Stimulated activated CD4-positive, alpha-beta T cell treated with anti-CD3 and anti-CD28 coated beads, Interleukin-4, amount 100 ng/mL, for 24 hours (primary cell): ENCODE results near the gene COL5A2.

Experiments
- DNase-seq: peaks from one replicate; pipeline ENCODE4 v3.0.0-alpha.2; 2020

The COL5A2 gene

DNA sequence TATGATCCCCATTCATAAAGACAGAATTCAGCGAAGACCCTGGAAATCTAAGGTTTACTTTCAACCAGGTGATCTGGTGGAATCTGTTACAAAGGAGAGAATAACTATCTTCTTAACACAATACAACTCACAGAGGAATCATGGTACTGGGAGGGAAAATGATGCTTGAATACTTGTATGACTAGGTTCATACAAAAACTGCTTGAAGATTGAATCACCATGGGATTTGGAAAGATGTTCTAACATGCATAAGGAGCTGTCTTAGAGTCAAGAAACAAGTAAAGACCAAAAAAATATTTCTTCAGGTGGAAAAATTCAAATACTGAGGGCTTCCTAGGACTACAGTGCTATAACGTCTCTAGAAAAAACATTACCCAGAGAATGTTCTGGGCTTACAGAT lies 32.2 kb downstream of the COL5A2 start:
- no peak for DNase-seq

DNA sequence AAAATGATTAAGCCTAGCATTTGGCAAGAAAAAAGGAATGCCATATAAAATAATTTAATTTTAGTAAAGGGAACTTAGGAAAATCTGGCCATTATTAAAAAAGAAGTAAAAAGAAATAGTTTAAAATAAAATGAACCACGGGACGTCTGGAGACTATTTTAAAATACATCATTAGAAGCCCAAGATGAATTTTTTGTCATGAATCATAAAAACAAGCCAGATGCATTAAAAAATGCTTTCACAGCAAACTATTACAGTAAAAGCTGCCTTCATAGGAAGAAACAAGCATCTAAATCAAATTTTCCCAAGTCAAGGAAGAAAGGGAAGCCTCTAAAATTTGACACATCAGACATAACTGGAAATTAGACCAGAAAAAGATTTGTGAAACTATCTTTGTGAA lies 33.0 kb downstream of the COL5A2 start:
- no peak for DNase-seq

DNA sequence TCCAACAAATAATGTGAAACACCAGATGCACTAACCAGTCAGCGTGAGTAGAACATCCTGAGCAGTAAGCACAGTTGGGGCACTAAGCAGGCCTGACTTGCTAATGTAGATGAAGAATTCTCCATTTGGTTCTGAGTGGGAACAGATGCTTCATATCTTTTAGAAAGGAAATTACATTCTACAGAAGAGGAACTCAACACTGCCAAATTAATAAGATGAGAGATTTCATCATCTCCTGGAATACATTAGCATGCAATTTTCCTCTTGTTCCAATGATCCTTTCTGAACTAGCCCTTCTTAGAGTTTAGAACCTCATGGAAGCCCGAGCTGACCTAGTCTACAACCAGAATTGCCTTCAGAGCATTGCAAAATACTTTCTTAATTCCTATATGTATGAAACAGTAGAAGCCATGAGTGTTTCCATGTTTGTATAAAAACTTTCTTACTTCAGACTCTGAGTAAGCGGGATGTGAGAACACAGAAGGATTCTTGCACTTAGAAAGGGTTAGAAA lies 34.8 kb downstream of the COL5A2 start:
- DNase-seq, result no peak

DNA sequence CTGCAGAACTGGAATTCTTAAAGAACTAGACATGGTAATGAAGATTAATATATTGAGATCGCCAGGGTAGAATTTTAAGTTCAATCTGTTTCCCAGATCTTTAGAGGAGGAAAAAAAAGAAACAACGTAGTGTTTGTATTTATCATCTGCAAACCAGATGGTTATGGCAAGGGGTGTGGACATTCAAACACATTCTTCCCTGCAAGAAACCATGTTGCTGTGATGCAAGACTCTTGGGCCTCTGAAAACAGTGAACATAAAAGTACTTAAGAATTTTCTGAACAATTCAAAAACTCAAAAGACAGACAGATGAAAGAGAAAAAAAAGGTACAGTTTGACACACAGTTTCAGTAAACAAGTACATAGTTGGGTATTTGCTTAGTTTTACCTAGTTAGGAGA lies 35.6 kb downstream of the COL5A2 start:
- no peak for DNase-seq

DNA sequence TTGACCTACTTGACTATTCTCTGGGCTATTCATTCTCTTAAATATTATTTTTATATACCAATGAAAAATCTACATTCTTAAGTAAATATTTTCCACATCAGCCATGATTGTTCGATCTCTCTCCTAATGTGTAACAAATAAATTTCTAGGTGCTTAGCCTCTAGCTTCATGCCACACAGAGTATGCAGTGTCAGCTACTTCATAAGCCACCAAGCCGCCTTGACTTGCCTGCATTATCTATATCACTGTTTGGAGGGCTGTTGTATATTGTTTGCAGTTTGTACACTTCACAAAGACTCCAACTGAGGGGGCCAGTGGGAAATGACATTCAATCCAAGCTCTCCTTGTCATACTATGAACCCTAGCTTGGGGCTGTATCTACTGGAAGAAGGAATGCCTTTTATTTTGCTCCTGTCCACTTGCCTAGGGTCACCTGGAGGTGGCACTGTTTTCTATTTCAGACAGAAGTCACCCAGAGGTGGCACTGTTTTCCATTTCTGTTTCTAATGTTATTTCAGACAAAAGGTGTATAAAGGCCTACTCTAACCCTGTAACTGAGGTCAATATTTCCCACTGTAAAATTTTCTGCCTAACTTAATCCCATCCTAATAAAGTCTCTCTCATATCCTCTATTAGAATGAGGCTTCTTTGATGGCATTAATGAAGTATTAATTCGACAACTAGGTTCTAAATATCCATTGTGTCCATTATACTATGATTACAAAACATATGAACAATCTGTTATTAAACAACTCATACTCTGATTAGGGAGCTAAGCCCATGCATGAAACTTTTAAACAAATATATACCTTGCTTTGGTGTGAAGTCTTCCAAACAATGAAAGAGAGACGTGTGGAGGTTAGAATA lies 36.4 kb downstream of the COL5A2 start:
- peak; percentile 57 for DNase-seq

DNA sequence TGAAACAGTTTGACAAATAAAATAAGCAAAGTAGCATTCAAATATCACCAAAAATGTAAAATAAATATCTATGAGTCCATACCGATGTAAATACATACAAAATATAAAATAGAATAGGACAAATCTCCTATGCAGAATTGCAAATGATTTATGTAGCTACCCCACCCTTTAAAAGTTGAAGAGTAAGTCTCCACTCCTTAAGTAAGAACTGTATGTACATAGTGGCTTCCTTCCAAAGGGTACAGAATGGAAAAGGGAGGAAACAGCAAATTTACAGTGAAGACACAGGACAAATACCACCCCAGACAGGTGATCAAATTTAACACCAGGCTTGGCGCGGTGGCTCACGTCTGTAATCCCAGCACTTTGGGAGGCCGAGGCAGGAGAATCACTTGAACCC lies 40.8 kb downstream of the COL5A2 start:
- DNase-seq, result no peak

DNA sequence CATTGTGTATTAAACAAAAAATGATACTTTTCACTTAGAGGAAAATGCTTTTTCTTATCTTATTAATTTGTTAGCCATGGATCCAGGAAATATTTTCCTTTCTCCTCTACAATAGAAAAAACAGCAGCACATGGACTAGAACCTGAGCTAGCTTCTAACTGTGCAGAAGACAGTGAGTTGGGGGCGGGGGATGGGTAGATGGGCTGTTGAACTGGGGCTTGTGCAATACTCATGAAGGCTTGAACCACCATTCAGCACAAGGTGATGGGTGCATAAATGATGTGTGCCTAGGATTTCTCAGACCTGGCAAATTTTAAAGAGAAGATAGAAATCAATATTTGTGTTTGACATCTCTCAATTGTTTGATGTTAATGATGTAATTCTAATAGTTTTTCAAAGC lies 42.0 kb downstream of the COL5A2 start:
- no peak for DNase-seq

DNA sequence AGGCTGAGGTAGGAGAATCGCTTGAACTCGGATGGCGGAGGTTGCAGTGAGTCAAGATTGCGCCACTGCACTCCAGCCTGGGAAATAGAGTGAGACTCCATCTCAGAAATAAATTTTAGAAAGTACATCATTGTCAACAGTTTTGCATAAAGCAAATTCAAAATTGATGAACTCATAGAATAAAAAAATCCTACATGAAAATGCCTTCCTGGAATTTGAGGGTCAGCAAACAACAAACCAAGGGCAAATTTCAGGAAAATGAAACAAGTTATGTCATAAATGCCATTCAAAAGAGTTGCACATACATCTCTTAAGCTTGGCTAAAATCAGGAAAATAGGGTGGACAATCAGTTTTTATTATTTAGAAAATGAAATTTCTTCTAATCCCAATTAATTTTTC lies 45.1 kb downstream of the COL5A2 start:
- no peak for DNase-seq

DNA sequence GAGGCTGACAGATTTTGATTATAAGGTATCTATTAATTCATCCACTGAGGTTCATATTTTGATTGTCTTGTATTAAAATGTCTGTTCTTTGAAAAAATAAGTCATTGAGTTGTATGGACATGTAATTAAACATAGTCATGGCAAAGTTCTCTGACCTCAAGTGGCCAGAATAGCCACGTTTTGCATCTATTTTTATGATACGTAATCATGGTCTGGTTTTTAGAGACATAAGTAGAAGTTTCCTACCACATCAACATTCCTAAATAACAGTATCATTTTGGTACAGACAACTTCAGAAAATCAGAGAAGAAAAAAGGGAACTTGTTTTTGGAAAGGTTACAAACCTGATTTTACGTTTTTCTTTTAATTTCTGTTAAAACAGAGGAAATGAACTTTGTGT lies 47.6 kb downstream of the COL5A2 start:
- no peak for DNase-seq

DNA sequence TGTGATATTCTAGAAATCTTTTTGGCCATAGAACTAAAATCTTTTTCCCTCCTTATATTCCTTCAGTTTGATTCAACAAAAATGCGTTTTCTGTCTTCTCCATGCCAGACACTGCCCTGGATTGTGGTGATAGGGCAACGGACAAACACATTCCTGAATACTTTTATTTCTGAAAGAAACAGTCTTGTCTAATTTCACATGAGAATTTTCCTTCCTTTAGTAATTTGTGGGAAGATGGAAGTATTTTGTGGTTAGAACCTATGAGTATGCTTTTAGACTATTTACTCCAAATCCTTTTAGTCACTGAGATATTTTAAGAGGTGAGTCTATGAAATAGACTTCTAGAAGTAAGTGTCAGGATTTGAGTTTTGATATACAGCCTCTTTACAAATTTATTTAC lies 49.6 kb downstream of the COL5A2 start:
- DNase-seq, result no peak

DNA sequence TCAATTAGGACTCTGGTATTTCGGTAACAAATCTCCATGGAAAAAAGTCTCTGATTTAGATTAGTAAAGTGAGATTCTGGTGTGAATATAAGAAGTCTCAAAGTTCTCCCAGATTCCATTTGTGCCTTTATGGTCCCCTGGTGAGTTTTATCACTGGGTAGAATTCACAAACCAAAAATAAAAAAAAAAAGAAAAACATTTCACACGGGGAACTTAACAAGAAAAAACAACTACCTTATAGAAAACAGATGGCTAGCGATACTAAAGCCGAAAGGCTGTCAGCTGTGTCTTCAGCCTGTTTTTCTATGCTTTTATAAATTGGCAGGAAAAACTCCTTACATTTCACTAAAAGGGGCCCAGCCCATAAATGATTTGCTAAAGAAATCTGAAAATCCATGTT lies 50.6 kb downstream of the COL5A2 start:
- no peak for DNase-seq

DNA sequence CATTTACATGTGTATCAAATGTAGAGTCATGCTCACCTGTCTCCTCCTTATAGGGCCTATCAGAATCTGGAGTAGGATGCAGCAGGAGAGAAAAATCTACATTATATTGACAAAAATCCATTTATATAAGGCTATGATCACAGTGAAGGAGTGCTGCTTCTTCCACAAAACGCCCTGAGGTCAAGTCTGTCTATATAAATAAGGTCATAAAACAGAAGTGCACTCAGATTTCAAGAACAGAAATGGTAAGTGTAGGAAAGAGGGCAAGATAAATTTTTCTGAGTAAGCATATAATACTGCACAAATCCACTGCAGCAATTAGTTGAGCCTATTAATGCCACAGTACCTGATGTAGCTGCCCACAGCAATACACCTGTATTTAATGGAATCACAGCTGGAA lies 51.8 kb downstream of the COL5A2 start:
- no peak for DNase-seq

DNA sequence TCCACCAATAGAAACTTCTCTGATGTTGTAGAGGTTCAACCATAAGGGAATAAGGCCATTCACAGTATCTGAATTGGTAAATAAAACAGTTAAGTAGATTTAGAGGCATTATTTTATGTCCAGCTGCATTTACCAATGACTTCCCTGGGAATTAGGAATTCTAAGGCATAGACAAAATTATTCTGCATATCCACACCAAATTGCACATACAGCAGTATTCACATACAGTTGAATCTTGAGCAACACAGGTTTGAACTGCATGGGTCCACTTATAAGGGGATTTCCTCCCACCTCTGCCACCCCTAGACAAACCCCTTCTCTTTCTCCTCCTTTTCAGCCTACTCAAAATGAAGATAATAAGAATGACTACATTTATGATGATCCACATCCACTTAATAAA lies 54.4 kb downstream of the COL5A2 start:
- no peak for DNase-seq

DNA sequence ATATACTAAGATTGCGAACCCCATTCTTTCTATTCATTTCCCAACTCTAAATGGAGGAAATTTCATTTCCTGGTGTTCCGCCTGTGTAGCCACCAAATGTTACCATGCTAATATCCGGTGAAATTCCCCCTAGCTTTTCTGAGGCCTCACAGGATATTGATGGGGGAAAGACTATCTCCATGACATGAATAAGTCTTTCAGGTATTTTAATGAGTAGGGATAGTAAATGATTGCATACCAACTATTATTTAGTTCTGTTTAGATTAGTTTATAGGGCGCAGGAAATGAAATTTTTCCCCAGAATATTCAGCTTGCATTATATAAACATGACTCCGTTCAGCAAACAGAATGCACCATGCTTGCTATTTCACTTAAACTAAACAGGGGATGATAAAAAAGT lies 55.4 kb downstream of the COL5A2 start:
- DNase-seq, result no peak

DNA sequence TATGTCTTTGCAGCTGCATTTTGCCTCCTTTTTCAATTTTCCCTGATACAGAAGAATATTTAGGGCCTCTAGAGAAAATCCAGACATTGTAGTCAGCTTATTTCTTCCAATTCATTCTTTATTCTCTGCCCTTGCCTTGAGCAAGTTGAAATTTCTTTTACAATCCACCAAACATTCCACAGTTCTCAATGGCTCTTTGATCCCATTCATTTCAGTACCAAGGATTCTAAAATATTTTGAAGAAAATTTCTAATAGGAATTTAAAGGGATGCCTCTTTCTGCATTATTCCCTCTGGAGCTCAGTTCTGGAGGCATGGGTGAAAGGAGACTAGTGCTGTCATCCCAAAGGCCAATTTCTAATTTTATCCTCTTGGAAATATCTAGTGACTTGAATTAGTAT lies 61.2 kb downstream of the COL5A2 start:
- no peak for DNase-seq

DNA sequence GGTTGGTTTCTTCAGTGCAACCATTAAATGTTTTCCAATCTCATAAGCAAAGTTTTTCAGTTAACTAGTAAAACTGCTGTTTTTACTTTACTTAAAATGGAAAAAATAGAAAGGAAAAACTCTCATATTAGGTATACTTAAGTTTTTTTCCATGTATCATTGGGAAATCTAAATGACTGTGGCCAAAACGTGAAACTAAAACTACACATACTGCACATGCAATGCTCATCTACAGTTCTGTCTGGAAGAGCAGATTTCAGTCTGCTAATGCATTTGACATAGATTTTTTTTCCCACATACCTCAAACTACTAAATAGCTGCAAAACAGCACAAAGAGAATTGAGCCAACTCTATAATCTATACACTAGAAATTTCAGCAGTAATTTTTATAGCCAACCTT lies 62.6 kb downstream of the COL5A2 start:
- DNase-seq, result no peak

DNA sequence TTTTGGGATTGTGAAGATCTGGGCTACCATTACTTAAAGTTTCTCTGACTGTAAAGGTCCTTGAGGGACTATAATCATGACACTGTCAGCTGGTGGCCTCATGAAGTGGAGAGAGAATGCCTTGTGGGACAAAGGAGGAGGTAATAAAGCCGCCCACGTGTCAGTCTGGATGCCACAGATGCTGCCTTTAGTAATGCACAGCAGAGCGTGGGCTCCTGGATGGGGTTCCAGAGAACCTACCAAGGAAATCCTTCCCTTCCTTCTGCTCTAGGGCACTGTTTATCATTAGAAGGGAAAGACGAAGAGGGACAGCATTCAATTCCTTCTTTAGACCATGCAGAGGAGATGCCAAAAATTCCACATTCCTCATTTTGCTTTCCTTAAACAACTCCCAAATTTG lies 63.5 kb downstream of the COL5A2 start:
- DNase-seq, result no peak

DNA sequence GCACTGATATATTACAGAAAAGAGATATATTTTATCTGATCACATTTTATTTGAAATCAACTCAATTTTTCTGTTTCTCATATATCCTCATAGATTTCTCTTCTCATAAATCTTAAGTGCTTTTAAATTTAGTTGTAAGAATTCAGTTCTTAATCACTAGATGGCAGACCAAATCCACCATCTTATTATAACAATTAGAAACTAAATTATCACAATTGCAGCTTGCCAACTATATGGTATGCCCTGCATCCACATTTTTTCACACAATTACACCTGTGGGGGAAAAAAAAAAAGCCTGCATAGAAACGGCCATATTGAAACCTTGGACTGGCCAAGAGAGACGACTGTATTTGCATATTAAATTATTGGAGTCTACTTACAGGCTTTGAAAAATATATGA lies 64.4 kb downstream of the COL5A2 start:
- no peak for DNase-seq

DNA sequence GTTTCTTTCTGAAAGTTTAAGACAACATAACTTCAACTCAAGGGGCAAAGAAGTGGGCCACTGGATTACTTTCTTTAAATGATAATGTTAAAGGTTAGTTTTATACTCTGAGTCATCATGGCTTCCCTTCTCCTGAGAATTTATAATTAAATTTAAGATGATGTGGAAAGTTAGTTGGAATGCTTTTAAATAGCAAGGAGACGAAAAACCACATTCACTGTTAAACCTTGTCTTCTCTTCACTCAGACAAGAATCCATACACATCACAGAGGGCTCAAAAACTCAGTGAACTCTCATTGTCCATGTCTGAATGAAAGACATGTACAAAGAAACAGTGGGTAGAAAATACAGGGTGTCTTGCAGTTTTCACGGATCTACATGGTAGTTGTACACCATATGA lies 65.6 kb downstream of the COL5A2 start:
- DNase-seq, result no peak

DNA sequence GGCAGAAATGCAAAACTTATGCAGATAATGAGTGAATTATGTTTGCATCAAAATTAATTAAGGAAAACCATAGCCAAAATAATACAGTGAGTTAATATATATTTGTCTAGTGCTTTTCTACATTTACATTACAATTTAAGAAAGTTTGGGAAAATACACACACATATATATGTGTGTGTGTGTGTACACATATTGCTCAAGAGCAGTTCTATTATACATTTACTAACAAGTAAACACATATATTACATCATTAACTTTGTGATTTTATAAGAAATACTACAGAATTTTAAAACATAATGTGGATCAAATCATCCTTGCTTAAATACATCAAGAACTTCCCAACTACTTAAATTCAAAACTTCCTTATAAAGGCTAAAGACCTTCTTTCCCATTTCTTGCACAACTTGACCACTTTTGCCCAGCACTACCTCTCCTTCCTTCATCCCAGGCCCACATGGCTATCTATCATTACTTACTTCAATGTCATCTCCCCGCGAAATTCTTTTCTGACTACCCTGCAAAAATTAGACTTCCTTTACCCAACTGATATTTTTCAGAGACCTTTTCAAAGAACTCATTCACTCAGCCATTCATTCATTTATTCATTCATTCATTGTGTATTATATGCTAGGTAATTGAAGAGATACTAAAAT lies 68.4 kb downstream of the COL5A2 start:
- DNase-seq, result no peak

DNA sequence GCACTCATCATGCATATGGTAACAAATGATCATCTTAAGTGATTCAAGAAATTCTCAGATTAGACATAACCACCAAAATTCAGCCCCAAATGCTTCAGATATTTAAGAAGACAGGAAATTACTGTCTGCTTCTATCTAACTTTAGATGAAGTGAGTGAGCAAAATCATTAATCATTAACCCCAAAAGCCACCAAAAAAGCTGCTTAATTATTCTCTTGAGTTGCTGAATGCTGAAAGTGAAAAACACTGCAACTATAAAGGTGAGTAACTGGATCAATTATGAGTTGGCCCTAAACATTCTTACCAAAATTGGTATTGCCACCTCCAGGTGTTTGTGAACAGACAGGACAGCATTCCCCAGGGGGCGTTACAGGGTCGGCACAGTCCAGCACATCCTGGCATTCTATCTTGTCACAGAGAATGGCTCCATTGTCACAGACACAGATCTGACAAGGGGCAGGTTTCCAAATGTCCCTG lies 69.6 kb downstream of the COL5A2 start:
- DNase-seq, result no peak

DNA sequence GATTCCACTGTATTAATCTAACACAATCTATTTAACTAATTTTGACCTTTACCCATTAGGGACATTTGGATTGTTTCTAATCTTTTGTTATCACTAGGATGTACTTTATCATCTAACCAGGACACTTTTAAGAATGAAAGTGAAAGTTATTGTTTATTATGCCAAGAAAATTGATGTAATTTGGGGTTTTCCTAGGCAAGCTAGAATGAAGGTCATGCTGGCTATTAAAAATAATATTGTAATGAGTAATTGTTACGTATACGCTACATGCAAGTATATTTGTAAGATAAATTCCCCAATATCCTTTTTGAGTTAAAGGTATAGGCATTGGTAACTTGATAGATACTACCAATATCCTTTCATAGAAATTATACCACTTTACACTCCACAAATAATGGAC lies 74.6 kb downstream of the COL5A2 start:
- no peak for DNase-seq

DNA sequence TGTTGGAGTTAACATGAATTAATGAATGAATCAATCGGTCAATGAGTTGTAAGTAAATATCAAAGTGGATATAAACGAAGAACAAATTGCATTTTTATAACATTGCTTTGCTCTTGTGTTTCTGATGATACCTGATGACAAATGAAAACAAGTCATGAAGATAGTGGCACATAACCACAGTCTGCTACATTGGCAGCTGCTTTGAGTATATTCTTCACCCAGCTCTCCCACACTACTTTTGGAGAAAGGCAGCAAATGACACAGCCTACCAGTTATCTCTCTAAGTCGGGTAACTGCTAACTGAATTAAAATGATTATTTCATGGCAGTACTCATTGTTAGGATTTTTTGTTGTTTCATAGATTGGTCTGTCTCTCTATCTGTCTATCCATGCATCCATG lies 76.8 kb downstream of the COL5A2 start:
- no peak for DNase-seq

DNA sequence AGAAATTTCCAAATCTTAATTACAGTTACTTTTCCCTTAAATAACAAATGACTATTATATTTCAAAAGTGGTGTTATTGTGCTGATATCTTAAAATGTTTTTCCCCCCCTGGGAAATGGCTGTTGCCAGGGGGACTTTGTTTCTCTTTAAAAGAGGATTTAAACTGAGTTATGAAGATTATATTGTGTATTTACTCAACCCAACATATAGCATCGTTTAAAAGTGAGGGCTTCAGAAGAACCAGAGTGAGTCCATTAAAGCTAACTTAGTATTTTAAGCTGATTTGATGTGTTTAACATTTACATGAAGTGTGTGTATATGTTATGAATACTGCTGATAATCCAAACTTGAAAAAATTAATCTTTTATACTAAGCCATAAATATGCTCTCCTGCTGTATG lies 81.6 kb downstream of the COL5A2 start:
- DNase-seq, result no peak
